ENCODE results near the gene TMTC2.

Gene TMTC2

DNA sequence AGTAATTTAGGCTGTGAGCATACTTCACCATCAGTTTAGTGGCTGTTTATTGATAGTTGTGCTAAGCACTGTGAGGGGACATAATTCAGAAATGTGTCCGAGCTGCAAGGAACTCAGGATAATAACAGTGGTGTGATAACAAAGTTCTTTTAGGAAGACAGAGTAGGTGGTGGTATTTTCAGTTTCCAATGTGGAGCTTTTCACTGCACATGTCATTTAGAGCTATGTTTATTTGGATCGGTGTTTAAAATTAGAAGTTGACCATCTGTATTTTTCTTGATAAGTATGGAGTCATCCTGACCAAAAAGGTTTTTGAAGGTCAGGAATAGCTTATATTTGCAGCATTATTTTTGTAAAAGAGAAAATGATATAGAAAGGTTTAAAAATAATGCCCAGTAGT is 443.5 kb downstream of the TMTC2 start:
- TF ChIP-seq CTCF (IDR thresholded peaks at IDR 0.05; ENCODE audit: low read length, missing control alignments), result no peak
- no peak for DNase-seq (ENCODE audit: low read depth)
- H3K4me3 ChIP-seq (replicated peaks; ENCODE audit: low read depth, low read length), result no peak overlapping the region

- no peak for TF ChIP-seq CTCF (IDR thresholded peaks at IDR 0.05; ENCODE audit: low read length, missing control alignments)
- no peak for DNase-seq (ENCODE audit: low read depth)
- H3K4me3 ChIP-seq (replicated peaks; ENCODE audit: low read depth, low read length), result no peak overlapping the region
These were observed 445.7 kb downstream of the TMTC2 start for GRCh38 chr12:83132360-83132759.

DNA sequence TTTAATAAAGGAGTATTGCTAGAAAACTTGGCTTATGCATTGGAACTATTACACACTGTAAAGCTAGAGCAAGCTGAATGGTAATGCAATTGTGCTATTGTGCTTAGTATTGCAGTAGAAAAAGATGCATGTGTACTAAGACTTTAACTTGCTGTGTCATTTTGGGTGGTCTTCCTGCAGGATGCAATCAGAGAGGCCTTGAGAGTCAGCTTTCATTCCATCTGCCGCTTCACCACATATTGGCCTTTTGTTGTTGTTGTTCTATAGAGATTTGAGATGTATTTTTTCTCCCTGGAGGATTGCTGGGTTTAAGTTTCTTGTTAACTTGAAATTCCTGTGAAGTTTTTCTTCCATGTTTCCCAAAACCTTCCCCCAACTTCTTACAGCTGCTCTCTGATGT is 449.7 kb downstream of the TMTC2 start:
- DNase-seq (ENCODE audit: low read depth), result no peak
- no peak for TF ChIP-seq CTCF (IDR thresholded peaks at IDR 0.05; ENCODE audit: low read length, missing control alignments)

GRCh38 chr12:83140135-83140534 is 453.4 kb downstream of the TMTC2 start:
- H3K4me3 ChIP-seq (replicated peaks; ENCODE audit: low read depth, low read length), result no peak overlapping the region
- TF ChIP-seq CTCF (IDR thresholded peaks at IDR 0.05; ENCODE audit: low read length, missing control alignments), result no peak
- DNase-seq (ENCODE audit: low read depth), result no peak

More for the DNA sequence above, 449.7 kb downstream of the TMTC2 start:
- H3K4me3 ChIP-seq (replicated peaks; ENCODE audit: low read depth, low read length), result no peak overlapping the region

GRCh38 chr12:83141460-83141994 is 454.8 kb downstream of the TMTC2 start:
- no peak for DNase-seq (ENCODE audit: low read depth)
- no peak for TF ChIP-seq CTCF (IDR thresholded peaks at IDR 0.05; ENCODE audit: low read length, missing control alignments)
- H3K4me3 ChIP-seq (replicated peaks; ENCODE audit: low read depth, low read length), result no peak overlapping the region

DNA sequence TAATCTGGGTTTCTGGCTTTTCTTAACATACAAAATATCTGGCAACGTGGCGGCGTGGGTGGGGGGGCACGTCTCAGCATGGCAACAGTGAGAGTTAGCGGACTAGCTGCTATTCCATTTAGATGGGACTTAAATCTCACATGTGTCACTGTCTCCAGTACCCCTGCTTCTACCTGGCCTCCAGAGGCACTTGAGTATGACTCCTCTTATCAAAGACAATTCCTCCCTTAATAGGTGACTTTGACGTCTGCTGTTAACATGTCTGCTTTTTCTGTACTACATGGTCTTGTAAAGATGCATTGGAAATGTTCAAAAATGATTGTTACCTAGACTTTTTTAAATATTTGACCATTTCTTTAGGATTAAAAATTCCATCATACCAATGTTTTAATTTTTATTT is 456.2 kb downstream of the TMTC2 start:
- no peak for DNase-seq (ENCODE audit: low read depth)
- no peak for TF ChIP-seq CTCF (IDR thresholded peaks at IDR 0.05; ENCODE audit: low read length, missing control alignments)
- H3K4me3 ChIP-seq (replicated peaks; ENCODE audit: low read depth, low read length), result no peak overlapping the region

- TF ChIP-seq CTCF (IDR thresholded peaks at IDR 0.05; ENCODE audit: low read length, missing control alignments), result no peak
These were observed 457.2 kb downstream of the TMTC2 start for GRCh38 chr12:83143950-83144349.

More at GRCh38 chr12:83143950-83144349, 457.2 kb downstream of the TMTC2 start:
- no peak overlapping the region for H3K4me3 ChIP-seq (replicated peaks; ENCODE audit: low read depth, low read length)
- no peak for DNase-seq (ENCODE audit: low read depth)

Data from fibroblast of pulmonary artery (primary cell).